H1 (cell line): ENCODE measurements around the gene UBQLNL. TPM values are rescaled to one million over a fixed set of nuclear protein-coding genes. Genes with fewer than 3 reads are reported as not detected.

ENCODE experiments used
- ATF3 ChIP-seq: IDR thresholded peaks from 2 replicates; pipeline ENCODE4 v1.6.1; 2011; ENCODE audit warnings: low read depth, mild to moderate bottlenecking, low read length; ENCODE audit not compliant: insufficient read depth
- BACH1 ChIP-seq: IDR thresholded peaks from 2 replicates; pipeline ENCODE4 v1.6.1; 2012; ENCODE audit warnings: low read length, improper control_type of control experiment
- polyA plus RNA-seq, 7 experiments: library from polyadenylated mRNA; depleted of rRNA in 3 of 7; stranded (reverse) in 5 of 7; unstranded in 2 of 7; fragments of >200 nt in 5 of 7; fragments of 200-250 nt in 2 of 7; gene quantifications; 1 replicate in 5 of 7; 2 replicates in 1 of 7; 4 replicates in 1 of 7; pipeline versions ENCODE4 v1.2.1 to v1.2.3, GENCODE V29; 2011 to 2013; ENCODE audit warnings: missing spikeins in 2 of 7, mixed read lengths in 2 of 7
- total RNA-seq: library from RNA; stranded (reverse); fragmentation: NEBNext Ultra II Directional; extraction: Animal tissue kit (Norgen Biotek cat#: 25700); gene quantifications from 2 replicates; pipeline ENCODE4 v1.2.1, GENCODE V29; 2021

UBQLNL gene
- total and polyA plus RNA-seq, 2 of the 8 experiments (the other 6 are each of a cell fraction or from before 2014, with no cell fraction given): 0.35 TPM; not detected in 1

DNA sequence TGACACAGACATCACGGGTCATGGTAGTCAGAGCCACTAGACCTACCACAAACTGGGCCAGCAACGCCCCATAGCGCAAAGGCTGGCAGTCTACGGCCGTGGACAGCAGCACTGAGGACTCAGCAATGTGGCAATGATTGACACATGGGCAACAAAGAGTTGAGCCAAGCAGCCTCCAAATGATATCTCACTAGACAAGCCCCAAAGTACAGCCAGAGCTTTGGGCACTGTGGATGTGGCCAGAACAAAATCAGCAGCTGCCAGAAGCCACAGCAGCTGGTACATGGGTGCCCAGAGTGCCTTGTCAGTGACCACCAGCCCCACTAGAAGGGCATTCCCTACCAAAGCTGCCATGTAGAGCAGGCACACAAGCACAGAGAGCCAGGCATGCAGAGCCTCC is 11.2 kb upstream of the UBQLNL start (continued):
- TF ChIP-seq ATF3 (no peak), BACH1 (no peak)
